Activated T-cell treated with anti-CD3 and anti-CD28 coated beads for 48 hours (primary cell): ENCODE measurements around the gene WWC1.
"Not testable (repeated sequence)": the region's sequence is repeated elsewhere in the genome, so short reads cannot be mapped to it uniquely, and the experiment has no call there.

Experiments used
- DNase-seq: peaks from one replicate; pipeline ENCODE4 v3.0.0-alpha.2; 2020; ENCODE audit warnings: low read depth

The WWC1 gene

GRCh38 chr5:168286386-168286785 lies 5.1 kb upstream of the WWC1 start:
- no peak for DNase-seq

DNA sequence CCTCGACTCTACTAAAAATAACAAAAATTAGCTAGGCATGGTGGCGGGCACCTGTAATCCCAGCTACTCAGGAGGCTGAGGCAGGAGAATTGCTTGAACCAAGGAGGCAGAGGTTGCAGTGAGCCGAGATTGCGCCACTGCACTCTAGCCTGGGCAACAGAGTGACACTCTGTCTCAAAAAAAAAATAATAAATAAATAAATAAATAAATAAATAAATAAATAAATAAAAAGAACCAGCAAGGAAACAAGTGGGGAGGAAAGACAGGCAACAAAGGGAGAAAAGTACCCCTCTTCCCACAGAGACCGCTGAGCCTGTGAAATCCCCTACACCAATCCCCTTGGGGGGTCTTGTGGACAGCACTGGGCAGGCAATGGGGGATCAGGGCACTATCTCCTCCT lies 4.6 kb upstream of the WWC1 start:
- DNase-seq = not testable (repeated sequence)

GRCh38 chr5:168287362-168287761 lies 4.1 kb upstream of the WWC1 start:
- DNase-seq = no peak

GRCh38 chr5:168288349-168289245 lies 2.8 kb upstream of the WWC1 start:
- DNase-seq = no peak

GRCh38 chr5:168290902-168291341 lies 523 bp upstream of the WWC1 start:
- no peak for DNase-seq

GRCh38 chr5:168291964-168292785 lies 730 bp downstream of the WWC1 start:
- DNase-seq = no peak

DNA sequence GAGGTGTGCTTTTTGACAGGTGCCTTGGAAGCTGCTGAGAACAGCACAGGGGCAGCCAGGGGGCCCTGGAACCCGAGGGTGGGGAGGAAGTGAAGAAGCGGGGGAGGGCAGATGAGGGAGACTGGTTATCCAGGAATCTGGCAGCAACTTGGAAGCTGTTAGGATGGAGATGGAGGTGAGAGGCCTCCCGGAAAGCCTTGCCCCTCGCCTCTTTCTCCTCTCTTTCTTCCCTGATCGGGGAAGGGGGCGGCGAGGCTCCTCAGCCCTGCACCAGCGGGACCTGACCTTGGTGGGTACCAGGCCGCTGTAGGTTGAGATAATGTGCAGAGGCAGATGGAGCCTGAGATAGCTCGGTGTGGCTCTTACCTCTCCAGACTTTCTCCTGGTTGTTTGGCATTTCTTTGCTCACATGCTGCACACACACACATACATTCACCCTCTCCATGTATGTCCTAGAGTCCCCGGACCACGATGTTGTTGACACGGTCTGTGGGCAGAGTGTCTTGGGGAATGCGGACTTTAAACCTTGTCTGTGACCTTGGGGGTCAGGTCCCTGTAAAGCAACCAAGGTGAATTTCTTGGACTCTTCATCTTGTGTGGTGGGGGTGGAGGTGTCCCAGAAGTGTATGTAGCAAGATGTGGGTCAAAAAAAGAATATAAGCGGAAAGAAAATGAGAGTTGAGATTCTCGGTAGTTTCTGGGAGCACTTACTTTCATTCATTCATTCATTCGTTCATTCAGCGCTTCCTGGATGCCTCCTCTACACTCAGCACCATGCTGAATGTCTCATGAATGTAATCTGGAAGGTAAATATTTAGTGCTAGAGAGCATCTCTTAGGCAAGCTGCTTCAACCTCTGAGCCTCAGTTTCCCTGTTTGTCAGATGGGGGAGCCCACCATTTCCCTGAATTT lies 1.6 kb downstream of the WWC1 start:
- no peak for DNase-seq

DNA sequence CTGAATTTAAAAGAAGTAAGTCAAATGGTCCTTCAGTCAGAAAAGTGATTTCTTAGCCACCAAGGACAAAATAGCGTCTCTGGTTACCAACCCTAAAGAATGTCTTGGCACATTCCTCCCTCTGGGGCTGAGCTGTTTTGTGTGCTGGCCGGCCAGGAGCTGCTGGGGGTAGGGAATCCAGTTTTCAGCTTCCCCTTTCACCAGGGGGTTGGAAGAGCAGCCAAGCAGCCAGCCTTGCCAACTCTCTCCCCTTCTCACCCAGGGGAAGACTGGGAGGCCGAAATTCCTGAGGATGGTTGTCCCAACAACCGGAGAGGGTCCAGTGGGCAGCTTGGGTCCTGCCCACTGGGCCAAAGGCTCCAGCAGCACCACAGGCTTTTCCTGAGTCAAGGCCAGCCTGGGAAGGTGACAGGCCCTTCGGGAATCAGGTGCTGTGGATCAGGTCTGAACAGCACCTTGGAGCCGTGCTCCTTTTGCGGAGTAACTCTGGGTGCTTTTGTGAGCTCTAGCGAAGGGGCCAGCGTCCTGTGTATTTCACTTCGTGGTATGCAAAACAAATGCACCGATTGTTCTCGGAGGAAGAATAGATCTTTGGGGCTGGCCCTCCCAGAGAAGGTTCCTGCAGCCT lies 4.2 kb downstream of the WWC1 start:
- no peak for DNase-seq

GRCh38 chr5:168296682-168297081 lies 5.2 kb downstream of the WWC1 start:
- DNase-seq = no peak

DNA sequence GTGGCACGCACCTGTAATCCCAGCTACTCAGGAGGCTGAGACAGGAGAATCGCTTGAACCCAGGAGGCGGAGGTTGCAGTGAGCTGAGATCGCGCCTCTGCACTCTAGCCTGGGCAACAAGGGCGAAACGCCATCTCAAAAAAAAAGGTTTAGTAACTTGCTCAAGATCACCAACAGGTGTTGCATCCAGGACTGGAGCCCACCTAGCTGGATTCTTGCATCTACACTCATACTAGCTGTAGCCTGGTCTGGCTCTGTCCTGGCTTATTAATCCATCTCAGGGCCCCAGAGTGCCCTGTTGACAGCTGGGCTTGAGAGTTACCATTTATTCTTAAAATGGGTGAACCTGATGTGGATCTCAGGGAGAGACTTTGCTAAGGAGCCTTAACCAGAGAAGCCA lies 7.5 kb downstream of the WWC1 start:
- DNase-seq = no peak

- no peak for DNase-seq
These were observed 7.9 kb downstream of the WWC1 start for GRCh38 chr5:168299372-168299771.

- no peak for DNase-seq
These were observed 9.1 kb downstream of the WWC1 start for GRCh38 chr5:168300326-168301182.

GRCh38 chr5:168301593-168302390 lies 10.3 kb downstream of the WWC1 start:
- no peak for DNase-seq

GRCh38 chr5:168302785-168303184 lies 11.3 kb downstream of the WWC1 start:
- no peak for DNase-seq

DNA sequence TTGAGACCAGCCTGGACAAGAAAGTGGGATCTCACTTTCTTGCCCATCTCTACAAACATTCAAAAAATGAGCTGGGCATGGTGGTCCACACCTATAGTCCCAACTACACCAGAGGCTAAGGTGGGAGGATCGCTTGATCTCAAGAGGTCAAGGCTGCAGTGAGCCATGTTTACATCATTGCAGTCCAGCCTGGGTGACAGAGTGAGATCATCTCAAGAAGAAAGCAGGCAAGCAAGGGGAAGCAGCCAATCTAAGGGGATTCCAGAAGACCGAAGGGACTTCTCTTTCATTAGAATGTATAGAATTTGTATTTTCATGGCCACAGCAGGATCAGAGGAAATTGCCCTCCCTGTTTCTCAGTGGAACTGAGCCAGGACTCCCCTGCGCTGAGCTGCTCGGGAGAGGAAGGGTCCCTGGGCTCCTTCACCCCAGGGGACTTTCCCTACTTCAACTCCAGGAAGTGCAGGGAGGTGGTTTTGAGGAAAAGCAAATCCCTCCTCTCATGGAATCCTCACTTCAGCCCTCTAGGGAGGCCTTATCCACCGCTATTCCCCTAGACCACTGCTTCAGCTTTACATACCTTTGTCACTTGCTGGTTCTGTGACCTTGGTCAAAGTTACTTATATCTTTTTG lies 12.1 kb downstream of the WWC1 start:
- DNase-seq = no peak

DNA sequence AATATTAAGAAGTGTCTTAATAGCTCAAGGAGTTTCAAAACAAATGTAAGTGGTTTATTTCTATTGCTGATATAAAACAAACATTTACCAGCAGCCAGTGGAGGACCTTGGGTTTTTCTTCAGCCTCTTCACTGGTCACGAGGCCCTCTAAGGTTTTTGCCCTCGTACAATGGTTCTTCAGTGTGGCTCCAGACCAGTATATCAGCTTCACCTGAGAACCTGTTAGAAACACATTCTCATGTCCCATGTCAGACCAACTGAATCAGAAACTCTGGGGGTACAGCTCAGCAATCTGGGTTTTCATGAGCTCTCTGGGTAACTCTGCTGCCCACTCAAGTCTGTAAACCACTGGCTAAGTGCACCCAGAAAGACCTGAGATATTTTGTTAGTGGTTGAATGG lies 12.9 kb downstream of the WWC1 start:
- no peak for DNase-seq

- DNase-seq = no peak
These were observed 13.8 kb downstream of the WWC1 start for GRCh38 chr5:168305281-168305680.

DNA sequence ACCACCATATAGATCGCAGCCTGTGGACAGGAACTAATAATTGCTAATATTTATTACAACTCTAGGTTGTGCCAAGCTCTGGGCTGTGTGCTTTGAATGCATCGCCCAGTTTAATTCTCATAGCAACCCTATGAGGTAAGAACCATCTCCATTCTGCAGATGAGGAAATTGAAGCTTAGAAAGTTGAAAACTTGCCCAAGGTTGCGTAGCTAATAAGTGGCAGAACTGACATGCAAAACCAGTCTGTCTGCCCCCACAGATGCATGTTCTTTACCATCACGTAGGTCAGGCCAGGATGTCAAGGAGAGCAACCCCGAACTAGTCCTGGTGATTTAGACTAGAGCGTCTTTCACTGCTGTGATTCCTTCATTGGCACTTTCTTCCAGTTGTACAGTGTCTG lies 15.6 kb downstream of the WWC1 start:
- no peak for DNase-seq

DNA sequence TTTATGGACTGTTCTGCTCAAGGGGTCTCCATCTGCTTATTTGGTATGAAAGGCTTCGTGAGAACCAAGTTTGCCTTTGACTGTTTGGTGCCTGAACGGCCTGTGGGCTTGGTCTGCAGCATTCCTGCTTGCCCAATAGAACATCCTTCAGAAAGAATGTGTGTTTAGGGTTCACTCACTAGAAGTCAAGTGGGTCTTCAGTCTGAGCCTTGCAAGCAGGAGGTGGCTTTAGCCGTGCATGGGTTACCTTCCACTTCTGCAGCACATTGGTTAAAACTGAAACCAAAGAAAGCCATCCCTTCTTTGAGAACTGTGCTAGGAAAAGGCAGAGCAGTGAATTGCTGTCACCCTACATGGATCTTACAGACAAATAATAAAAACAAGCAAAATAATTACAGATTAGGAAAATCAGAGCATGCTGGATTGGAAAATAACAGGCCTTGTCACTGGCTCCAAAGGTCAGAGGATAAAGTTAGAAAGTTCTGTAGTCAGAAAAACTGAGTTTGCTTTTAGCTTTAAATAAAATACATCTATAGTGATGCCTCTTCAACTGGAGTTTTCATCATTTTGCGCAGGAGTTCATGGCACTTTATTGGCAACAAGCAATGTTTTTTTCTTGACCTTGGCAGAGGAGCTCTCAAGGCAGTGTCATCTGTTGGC lies 16.6 kb downstream of the WWC1 start:
- no peak for DNase-seq
